ENCODE measurements around the gene JARID2.
"Not testable (repeated sequence)": the region's sequence is repeated elsewhere in the genome, so short reads cannot be mapped to it uniquely, and the experiment has no call there.

JARID2 gene

DNA sequence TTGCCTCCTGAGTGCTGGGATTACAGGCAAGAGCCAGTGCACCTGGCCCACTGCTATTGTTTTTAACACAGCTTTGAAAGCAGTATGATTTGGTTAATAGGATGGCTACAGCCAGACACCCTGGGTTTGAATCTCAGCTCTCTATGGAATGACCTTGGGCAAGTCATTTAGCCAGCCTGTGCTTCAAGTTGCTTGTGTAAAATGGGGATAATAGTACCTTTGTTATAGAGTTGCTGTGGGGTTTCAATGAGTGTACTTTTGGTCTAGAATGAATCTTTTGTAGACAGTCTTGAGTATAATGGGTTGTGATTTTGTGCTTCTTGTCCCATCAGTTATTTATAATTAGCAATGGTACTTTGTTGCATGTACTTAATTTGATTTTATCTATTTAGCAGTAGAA, 70.9 kb downstream of the JARID2 start:
- no peak for DNase-seq

DNA sequence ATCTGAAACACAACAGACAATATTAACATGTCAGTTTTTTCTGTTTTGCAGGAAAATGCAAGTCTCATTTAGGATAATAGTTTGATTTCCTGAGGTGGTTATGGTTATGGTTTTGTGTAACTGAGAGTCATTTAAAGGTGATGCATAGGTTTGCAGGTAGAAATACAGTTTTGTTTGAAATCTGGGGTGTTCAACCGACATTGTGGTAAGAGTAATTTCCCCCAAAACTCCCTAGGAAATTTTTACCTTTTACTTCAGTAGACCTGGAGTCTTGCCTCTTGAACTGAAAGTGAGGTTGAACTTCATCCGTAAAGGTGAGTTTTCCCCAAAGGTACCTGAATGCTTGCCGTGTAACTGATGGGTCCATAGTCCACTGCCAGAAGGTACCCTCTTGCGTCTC, 71.4 kb downstream of the JARID2 start:
- DNase-seq: no peak

DNA sequence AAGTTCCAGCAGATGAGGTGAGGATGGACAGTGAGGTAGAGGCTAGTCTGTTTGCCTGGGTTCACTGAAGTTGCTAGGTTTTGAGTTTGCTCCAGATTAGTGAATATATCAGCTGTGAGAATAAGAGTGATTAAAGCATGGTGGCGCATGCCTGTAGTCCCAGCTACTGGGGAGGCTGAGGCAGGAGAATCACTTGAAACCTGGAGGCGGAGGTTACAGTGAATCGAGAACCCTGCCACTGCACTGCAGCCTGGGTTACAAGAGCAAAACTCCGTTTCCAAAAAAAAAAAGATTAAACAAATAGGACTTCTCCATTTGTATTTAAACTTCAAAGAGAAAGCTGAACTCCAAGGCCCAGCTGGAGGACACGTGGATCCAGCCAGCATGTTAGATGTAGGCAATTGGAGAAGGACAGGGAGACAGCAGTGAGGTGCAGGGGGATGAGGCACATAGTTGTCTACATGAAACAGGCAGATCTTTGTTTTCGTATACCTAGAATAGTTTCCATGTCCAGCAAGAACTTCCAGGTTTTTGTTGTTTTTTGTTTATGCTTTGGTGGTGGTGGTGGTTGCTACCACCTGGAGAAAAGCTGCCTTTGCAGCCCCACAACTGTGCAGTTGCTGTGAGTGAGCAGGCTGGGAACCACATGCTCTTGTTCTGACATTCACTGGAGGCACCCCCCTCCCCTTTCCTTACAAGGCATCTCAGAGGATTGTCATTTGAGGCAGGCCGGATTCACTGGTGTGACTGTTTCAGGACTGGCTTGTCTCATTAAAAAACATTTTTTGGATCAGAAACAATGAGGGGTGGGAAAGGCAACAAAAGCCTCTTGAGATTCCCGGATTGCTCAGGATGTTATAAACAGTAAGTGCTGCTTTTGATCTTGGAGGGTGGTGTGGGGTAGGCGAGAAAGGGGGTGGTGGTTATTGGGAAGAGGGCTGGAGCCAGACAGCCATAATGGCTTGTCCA, 72.3 kb downstream of the JARID2 start:
- no peak for DNase-seq

DNA sequence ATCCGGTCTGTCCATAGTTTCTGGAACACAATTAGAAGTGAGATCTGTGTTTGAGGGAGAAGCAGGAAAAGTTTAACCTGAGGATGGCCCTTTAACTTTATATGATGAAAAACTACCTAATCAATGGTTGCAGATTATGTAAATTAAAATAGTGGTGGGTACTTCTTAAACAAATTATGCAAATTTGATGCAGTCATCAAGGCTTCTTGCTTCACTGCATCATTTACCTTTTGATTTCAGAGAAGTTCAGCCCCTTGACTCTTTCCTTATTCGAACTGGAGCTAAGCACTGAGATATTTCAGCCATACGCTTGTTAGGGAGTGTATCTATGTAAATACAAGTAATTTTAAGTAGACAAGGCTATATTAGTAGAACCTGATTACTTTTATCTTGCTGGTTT, 73.8 kb downstream of the JARID2 start:
- DNase-seq: no peak

DNA sequence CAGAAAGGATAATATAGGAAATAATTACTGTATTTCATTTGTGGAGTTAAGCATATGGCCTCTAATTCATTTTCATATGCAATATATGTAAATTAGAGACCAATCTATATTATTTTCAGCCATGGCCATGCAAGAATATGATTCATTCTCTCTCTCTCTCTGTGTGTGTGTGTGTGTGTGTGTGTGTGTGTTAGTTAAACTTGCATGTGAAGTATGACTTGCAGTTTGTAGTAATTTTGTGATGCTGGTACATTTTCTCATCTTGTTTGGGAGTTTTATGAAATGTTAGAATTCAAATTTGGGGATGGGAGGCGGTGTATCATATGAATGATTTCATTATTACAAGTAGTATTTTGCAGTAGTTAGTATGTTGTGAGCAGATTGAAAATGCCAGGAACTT, 74.8 kb downstream of the JARID2 start:
- DNase-seq: no peak

DNA sequence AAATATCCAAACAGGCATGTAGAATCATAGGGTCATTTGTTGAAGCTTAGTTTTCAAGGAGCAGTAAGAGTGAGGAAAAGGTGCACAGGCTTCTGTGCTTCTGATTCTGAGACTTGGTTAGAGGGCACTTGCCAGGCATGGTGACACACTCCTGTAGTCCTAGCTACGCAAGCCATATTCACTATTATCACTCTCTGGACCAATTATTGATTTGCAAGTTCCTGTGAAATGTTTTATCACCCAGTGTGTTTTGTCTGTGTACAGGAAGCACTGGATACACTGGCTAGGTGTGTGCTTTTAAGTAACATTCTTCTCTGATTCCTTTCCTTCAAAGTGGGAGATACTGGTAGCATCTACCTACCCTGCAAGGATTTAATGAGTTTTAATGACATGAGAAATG, 76.3 kb downstream of the JARID2 start:
- no peak for DNase-seq

DNA sequence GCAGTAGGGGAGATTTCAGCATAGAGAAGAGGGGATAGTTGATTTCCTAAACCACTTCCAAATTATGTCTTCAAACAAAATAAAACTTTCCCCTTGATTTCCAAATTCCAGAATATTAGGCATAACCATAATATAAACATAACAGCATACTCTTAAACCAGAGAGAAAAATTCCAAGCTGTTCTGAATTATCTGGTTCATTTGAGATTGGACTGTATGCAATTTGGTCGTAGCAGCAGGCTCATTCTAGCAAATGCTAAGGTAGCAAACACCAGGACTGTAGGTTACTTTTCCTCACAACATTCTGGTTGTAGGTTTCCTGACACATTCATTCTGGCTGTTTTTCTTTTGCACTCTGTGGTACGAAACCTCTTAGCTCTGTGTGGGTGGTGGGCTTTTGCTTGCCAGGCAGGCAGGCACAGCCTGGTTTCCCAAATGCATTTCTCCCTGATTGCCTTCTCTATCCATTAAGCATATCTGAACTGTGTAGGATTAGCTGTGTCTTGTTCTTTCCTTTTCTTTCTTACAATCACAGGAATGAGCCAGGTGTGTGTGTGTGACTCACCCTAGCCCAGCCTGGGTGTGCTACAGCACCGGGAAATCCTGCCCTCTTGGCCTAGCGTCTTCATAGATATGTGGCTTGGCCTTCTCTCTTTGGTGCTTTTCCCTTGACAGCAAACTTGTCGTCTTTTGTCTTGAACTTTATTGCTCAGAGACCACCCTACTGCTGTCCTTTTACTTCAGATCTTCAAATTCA, 77.1 kb downstream of the JARID2 start:
- no peak for DNase-seq

DNA sequence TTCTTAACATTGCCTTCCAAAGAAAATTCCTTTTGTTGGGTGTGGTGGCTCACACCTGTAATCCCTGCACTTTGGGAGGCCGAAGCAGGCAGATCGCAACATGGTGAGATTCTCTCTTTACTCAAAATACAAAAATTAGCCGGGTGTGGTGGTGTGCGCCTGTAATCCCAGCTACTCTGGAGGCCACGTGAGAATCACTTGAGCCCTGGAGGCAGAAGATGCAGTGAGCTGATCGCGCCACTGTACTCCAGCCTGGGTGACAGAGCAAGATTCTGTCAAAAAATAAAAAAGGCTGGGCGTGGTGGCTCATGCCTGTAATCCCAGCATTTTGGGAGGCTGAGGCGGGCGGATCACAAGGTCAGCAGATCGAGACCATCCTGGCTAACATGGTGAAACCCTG, 77.7 kb downstream of the JARID2 start:
- DNase-seq: not testable (repeated sequence)

DNA sequence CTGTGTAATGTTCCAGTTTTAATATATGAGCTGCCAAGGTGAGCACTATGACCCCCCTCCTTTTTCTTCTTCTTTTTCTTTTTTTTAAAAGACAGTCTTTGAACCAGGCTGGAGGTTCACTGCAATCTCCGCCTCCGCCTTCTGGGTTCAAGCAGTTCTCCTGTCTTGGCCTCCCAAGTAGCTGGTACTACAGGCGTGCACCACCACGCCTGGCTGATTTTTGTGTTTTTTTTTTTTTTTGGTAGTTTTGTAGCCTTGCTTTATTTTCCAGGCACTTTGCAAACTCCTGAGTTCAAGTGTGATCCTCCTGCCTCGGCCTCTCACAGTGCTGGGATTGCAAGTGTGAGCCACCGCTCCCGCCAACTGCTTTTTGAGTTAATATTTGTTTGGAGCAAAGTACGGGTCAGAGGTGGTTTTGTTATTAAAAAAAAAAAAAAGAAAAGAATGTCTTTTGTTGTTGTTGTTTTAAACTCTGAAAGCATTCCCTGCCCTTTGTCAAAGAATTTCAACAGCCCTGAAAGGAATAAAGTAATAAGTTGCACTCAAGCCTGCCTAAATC, 78.6 kb downstream of the JARID2 start:
- DNase-seq: no peak

DNA sequence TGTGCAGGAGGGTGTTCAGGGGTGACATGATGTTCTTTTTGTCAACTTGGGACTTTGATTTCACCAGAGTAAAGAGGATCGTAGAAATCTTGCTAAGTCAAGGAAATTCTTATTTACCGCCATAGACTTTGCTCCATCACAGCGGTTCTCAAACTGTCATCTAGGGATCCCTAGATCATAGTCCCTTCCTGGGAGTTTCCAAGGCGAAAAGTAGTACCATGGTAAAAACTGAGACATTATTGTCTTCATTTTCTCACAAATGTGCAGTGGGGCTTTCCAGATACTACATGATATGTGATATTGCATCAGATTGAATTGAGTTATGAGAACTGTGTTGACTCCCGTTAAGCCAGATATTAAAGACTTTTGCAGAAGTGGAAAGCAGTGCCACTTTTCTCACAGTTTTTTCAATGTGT, 79.7 kb downstream of the JARID2 start:
- no peak for DNase-seq

DNA sequence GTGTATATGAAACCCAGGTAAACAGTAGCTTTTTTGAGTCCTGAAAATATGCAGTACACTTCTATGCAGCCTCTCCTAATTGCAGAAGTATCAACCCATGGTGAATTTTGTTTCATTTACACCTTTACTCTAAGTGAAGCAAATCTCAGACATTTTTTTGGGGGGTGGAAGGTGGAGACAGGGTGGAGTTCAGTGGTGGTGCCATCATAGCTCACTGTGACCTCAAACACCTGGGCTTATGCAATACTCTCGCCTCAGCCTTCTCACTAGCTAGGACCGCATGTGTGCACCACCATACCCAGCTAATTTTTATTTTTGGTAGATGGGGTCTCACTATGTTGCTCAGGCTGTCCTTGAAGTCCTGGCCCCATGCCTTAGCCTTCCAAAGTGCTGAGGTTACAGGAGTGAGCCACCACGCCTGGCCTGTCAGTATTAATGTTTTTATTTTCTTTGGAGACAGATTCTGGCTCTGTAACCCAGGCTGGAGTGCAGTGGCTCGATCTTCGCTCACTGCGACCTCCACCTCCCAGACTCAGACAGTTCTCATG, 80.3 kb downstream of the JARID2 start:
- DNase-seq: no peak

DNA sequence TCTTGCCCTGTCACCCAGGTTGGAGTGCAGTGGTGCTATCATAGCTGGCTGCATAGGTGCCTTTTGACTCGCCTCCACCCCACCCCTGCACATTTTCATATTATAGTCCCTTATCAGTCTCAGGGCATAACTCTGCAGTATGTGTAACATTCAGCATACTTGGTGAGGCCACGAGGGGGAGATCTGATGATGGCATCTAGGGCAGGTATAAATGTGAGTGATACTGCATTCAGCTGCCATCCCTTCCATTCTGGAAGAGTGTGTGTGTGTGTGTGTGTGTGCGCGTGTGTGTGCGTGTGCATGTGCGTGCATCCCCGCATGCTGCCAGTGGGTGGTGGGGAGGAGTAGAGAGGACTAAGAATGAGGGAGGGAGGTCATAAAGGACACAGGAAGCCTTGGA, 81.4 kb downstream of the JARID2 start:
- DNase-seq: peak; percentile 23 to 31

DNA sequence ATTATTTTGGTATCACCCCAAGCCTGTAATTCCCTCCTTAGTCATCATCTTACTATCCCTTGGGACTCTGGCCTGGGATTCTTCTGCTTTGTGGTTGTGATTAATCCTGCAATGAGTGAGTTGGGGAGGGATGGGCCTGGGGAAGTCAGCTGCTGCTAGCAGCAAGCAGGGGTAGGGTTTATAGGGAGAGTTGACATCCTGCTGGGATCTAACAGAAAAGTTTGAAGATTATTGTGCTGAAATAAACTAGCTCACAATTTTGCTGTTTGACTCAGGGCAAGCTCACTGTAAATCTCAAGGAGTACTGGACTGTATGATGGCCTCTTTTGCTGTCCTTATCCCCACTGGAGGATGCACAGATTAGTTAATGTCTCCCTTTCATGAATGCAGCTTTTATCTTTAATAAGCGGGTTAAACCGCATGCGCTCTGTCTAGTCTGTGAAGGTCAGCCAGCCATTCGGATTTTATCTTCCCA, 83.4 kb downstream of the JARID2 start:
- DNase-seq: no peak

DNA sequence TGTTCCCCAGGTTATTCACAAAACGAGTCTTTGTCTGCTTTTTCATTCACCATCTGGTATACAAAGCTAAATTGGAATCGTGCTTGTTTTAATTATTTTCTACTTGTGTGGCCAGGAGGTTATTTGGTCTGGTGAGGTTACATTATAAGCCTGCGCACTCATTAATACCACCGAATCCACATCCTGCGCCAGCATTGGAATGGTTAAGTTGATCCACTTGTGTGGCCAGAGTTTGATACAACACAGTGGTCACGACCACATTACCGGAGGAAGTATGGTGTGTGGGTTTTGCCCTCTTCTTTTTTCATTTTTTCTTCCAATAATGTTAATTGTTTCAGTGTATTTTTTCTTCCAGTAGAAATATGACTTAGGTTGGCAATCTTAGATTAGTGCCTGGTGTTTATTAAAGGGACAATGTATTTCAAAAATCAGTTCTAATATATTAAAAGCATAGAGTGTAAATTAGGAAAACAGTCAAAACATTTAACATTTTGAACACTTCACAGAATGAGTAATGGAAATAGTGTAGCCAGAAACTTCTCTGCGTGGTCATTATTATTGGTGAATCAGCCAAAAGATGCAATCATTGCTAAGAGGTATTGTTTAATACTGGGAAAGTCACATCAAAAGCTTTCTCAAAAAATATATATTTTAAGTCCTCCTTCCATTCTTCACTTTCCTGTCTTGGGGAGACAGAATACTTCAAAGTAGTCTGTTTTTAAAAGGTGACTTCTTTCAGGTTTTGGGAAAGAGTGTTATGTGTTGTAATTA, 84.5 kb downstream of the JARID2 start:
- DNase-seq: no peak

DNA sequence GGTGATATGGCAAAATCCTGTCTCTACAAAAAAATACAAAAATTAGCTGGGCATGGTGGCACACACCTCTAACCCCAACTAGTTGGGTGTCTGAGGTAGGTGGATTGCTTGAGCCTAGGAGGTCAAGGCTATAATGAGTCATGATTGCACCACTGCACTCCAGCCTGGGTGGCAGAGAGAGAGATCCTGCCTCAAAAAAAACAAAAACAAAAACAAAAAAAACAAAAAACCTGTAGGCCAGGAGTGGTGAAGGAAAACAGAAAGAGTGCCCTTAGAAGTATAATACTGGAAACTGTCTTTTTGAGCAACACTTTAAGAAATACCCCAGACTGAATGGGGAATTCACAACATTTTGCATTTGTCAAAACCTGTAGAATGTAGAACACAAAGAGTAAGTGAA, 85.3 kb downstream of the JARID2 start:
- DNase-seq: no peak

DNA sequence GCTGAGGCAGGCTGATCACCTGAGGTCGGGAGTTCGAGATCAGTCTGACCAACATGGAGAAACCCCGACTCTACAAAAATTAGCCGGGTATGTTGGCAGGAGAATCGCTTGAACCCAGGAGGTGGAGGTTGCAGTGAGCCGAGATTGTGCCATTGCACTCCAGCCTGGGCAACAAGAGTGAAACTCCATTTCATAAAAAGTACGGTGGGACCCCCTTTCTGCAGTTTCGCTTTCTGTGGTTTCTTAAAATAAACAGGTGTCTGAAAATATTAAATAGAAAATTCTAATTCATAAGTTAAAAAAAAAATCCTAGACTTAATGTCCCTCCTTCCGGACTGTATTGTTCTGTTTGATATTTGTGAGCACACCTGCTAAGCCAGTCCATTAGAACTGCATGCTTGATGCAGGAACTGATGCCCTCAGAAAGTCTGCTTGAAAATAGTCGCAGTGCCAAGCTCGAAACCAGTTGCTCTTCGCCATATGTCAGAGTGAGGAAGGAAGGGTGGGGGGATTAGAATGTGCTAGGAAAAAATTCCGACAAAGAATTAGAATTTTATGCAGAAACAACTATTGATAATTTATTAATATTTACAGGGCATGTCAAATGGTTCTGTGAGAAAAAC, 85.9 kb downstream of the JARID2 start:
- DNase-seq: no peak

DNA sequence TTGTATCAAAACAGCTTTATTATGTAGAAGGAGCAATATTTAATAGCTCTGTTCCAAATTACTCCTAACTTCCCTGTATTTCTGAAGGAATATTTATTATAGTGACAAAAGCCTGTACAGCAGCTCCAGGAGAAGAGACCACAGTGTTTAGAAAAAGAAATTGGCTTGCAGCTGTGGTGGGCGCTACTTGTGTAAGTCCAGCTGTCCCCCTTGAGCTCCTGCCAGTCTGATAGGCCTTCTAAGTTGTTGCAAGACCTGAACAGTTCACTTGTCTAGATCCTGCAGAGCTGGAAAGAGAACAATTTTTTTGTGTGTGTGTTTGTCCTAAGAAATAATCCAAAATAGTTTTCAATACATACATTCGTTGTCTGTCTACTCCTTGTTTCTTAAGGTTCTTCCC, 86.6 kb downstream of the JARID2 start:
- no peak for DNase-seq

DNA sequence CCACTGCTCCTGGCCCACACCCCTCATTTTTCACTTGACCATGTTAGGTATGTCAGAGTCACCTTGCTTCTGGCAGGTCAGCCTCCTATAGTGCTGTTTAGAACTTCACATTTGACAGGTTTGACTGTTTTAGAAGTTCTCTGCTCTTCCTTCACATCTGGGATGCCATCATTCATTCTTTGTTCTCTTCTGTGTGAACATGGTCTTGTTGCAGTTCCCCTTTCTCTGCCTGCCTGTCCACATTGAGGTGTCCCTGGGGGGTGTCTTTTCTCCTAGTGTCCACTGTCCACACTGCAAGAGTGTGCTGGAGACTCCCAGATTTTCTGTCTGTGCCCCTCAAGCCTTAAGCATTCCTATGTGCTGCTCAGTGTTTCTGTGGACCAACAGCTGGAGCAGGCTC, 89.5 kb downstream of the JARID2 start:
- no peak for DNase-seq

DNA sequence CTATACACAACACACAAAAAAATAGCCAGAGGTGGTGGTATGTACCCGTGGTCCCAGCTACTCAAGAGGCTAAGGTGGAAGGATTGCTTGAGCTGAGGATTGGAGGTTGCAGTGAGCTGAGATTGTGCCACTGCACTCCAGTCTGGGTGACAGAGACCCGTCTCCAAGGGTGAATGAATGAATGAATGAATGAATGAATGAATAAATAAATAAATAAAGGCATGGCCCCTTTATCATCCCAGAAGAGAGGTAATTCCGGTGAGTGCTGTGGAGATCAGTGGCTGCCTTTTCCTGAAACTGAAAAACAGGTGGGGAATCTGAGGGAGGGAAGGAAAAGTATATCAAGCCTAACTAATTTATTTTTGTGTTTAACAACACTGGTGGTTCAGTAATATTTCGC, 90.0 kb downstream of the JARID2 start:
- no peak for DNase-seq

DNA sequence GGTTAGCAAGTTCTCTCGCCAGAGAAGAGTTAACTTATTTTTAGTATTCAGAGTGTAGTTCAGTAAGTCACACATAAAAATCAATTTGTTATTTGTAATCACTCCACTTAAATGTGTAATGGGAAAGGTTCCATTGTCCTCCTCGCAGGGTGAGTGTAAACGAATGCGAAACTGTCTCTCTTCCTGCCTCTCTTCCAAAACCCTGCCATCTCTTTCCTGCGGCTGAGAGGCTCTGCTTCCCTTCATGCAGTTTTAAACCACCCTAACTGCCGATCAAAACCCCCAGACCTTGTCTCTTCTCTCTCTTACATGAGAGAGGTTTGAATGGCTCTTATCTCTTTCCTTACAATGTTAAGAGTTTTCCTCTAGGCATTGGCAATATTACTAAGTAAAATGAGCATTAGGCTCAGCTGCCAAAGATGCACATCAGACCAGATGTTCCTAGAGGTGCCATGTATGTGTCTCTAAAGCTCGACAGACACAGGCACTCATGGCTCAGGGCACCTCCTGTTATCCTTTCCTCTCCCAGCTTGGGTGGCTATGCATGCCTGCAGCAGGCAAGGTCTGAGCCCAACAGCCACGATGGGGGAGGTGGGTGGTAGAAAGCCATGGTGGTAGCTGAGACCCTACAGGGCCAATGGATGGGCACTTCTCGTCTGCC, 91.2 kb downstream of the JARID2 start:
- no peak for DNase-seq

DNA sequence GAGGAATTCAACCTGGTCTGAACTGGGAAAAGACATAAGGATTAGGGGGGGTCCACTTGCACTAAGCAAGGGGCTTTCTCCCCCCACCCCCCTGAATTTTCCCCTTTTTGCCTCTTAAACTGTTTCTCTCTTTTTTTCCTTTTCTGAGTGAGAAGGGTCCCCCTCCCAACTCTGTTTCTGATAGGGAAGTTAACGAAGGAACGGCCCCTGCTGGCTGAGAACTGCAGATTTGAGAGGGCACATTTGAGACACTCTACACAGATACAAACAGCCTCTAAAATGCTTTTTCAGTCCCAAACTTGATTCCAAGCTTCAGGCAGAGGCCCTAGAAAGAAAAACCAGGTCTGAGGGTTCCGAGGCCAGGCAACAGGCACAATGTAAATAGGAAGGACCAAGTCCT, 91.7 kb downstream of the JARID2 start:
- DNase-seq: no peak

DNA sequence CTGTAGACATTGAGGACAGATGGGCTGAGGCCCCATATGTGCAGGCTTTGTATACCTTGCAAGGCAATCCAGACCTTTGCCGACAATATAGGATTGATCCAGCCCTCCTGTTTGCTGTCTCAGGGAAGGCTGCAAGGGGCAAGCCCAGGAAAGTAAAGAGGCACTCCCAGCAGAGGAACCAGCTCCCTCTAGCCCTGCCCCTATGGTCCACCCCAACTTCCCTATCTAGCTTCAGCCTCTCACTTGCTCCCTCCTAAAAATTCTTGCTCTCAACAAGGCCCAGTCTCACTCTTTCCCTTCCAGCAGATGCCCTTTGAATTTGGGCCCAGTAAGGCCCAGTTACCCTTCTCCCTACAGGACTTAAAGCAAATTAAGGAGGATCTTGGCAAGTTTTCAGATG, 92.6 kb downstream of the JARID2 start:
- no peak for DNase-seq

All from activated CD4-positive, alpha-beta T cell treated with anti-CD3 and anti-CD28 coated beads, Interleukin-2, amount 50 U/mL, for 4 hours (primary cell).